Adipocyte (in vitro differentiated cells): ENCODE data around the gene RRBP1.
"Not testable (repeated sequence)": the region's sequence is repeated elsewhere in the genome, so short reads cannot be mapped to it uniquely, and the experiment has no call there.

Experiments used
- DNase-seq: peaks from one replicate; pipeline ENCODE4 v3.0.0-alpha.2; 2015; ENCODE audit warnings: low read depth
- H3K27me3 ChIP-seq: replicated peaks from 2 replicates; pipeline ENCODE4 v1.7.0; 2013; ENCODE audit warnings: mild to moderate bottlenecking, low read length, moderate library complexity; ENCODE audit not compliant: control insufficient read depth, insufficient read depth
- H3K36me3 ChIP-seq: 2 replicates; pipeline ENCODE4 v1.7.0; 2013; ENCODE audit warnings: low read length, mild to moderate bottlenecking, moderate library complexity; ENCODE audit not compliant: control insufficient read depth, insufficient read depth, severe bottlenecking
- H3K4me1 ChIP-seq: 2 replicates; pipeline ENCODE4 v1.7.0; 2013; ENCODE audit warnings: mild to moderate bottlenecking, low read length, moderate library complexity; ENCODE audit not compliant: control insufficient read depth, insufficient read depth
- H3K4me3 ChIP-seq: 2 replicates; pipeline ENCODE4 v1.7.0; 2013; ENCODE audit warnings: mild to moderate bottlenecking, low read length, moderate library complexity
- H3K9ac ChIP-seq: 2 replicates; pipeline ENCODE4 v1.7.0; 2013; ENCODE audit warnings: mild to moderate bottlenecking, low read length, moderate library complexity
- H3K9me3 ChIP-seq: 2 replicates; pipeline ENCODE4 v1.7.0; 2013; ENCODE audit warnings: mild to moderate bottlenecking, low read length, moderate library complexity; ENCODE audit not compliant: control insufficient read depth

RRBP1 gene

GRCh38 chr20:17660667-17661066 lies 21.4 kb downstream of the RRBP1 start:
- no peaks in the 10 kb centered on the region for H3K27me3 ChIP-seq
- H3K36me3 ChIP-seq: peaks cover 35% of the 10 kb centered on the region
- H3K4me3 ChIP-seq: no peak overlapping the region
- H3K9ac ChIP-seq: peak overlapping the region; percentile 28
- peaks cover 56% of the 10 kb centered on the region for H3K4me1 ChIP-seq
- no peak for DNase-seq
- H3K9me3 ChIP-seq: peaks cover 5% of the 10 kb centered on the region

DNA sequence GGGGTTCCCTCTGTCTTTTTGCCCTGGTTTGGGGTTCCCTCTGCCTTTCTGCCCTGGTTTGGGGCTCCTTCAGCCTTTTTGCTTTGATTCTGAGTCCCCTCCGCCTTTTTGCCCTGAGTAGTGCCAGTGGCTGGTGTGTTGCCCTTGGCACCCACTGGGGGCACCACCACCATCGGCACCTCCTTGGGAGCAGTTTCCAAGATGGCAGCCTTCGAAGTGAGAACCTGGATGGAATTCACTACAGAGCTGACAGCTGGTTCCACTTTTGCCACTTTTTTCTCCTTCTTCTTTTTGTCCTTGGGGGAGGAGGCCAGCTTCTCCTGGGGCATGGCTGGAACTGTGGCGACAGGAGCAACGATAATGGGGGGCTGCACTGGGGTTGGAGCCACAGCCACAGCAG lies 22.2 kb downstream of the RRBP1 start:
- peaks cover 62% of the 10 kb centered on the region for H3K4me1 ChIP-seq
- no peak for DNase-seq
- H3K4me3 ChIP-seq: no peak overlapping the region
- H3K9me3 ChIP-seq: peaks cover 5% of the 10 kb centered on the region
- no peak overlapping the region for H3K9ac ChIP-seq
- peaks cover 39% of the 10 kb centered on the region for H3K36me3 ChIP-seq
- no peaks in the 10 kb centered on the region for H3K27me3 ChIP-seq

GRCh38 chr20:17659344-17659743 lies 22.7 kb downstream of the RRBP1 start:
- not testable (repeated sequence) for H3K4me3 ChIP-seq, H3K27me3 ChIP-seq, DNase-seq, H3K9me3 ChIP-seq, H3K9ac ChIP-seq
- peaks cover 42% of the 10 kb centered on the region for H3K36me3 ChIP-seq
- peaks cover 63% of the 10 kb centered on the region for H3K4me1 ChIP-seq

GRCh38 chr20:17658648-17658993 lies 23.4 kb downstream of the RRBP1 start:
- Histone ChIP-seq H3K4me3 (no peak overlapping the region), H3K9me3 (peaks cover 5% of the 10 kb centered on the region), H3K27me3 (no peaks in the 10 kb centered on the region), H3K36me3 (peaks cover 48% of the 10 kb centered on the region), H3K9ac (no peak overlapping the region), H3K4me1 (peaks cover 58% of the 10 kb centered on the region)
- DNase-seq: no peak

- Histone ChIP-seq H3K9me3 (peaks cover 5% of the 10 kb centered on the region), H3K9ac (no peak overlapping the region), H3K4me3 (no peak overlapping the region), H3K27me3 (no peaks in the 10 kb centered on the region), H3K4me1 (peaks cover 52% of the 10 kb centered on the region), H3K36me3 (peaks cover 51% of the 10 kb centered on the region)
- no peak for DNase-seq
These were observed 24.0 kb downstream of the RRBP1 start for GRCh38 chr20:17657898-17658647.

DNA sequence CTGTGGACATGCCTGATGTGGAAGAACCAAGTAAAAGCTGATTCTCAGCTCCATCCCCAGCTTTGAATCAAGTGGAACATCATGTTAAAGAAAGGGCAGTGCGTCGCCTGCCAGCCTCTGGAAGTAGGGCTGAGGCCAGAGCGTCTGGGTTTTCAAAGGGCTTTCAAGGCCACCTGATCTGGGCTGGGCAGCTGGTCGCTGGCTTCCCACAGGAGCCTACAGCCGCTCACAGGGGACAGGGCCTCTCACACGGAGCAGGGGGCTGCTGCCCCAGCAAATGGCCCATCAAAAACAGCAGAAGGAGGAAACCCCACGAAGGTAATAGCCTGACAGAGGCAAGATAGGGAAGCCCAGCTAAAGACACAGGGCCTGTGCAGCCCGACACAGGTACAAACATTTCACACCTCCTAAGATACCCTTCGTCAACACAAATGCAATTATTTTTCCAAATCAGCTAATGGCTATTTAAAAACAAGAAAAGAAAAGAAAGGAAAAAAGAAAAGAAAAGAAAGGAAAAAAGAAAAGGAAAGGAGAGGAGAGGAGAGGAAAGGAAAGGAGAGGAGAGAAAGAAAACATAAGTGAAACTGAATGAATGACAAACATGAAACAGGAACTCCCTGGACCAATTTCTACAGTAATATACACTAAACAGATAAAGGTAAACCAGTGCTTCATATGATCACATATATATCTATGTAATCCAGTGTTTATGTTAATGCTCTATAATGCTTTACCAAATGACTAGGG lies 24.8 kb downstream of the RRBP1 start:
- Histone ChIP-seq H3K4me3 (no peak overlapping the region), H3K9me3 (peaks cover 5% of the 10 kb centered on the region), H3K4me1 (peaks cover 44% of the 10 kb centered on the region), H3K36me3 (peaks cover 58% of the 10 kb centered on the region), H3K27me3 (no peaks in the 10 kb centered on the region), H3K9ac (no peak overlapping the region)
- no peak for DNase-seq

DNA sequence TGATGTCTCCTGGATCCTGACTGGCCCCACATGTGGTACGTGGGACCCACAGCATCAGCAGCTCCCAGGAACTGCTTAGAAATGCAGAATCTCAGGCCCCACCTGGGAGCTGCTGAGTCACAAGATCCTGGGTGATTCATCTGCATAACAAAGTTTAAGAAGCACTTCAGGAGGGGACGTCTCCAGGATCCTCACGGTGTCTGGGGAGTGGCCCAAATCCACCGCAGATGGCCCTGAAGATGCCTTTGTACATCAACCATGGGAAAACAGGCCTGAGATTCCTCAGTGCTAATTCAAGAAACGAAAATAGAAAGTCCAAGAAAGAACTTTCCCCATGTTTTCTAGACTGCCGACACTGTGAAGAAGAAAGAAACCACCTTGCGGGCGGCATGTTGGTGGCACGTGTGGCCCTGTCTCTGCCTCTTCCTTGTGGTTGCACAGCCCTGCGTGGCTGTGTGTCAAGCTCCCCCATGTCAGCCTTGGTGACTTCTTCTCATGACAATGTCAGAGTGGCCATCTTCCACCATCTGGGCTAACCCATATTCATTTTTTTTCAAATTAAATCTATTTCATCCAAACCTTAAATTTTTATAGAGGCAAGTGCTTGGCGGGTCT lies 26.1 kb downstream of the RRBP1 start:
- peak; percentile 28 for DNase-seq
- Histone ChIP-seq H3K27me3 (no peaks in the 10 kb centered on the region), H3K4me1 (peaks cover 44% of the 10 kb centered on the region), H3K9me3 (peaks cover 5% of the 10 kb centered on the region), H3K36me3 (peaks cover 58% of the 10 kb centered on the region), H3K4me3 (no peak overlapping the region), H3K9ac (no peak overlapping the region)

- DNase-seq: no peak
- H3K36me3 ChIP-seq: peaks cover 58% of the 10 kb centered on the region
- peaks cover 5% of the 10 kb centered on the region for H3K9me3 ChIP-seq
These were observed 26.8 kb downstream of the RRBP1 start for GRCh38 chr20:17655286-17655651.

DNA sequence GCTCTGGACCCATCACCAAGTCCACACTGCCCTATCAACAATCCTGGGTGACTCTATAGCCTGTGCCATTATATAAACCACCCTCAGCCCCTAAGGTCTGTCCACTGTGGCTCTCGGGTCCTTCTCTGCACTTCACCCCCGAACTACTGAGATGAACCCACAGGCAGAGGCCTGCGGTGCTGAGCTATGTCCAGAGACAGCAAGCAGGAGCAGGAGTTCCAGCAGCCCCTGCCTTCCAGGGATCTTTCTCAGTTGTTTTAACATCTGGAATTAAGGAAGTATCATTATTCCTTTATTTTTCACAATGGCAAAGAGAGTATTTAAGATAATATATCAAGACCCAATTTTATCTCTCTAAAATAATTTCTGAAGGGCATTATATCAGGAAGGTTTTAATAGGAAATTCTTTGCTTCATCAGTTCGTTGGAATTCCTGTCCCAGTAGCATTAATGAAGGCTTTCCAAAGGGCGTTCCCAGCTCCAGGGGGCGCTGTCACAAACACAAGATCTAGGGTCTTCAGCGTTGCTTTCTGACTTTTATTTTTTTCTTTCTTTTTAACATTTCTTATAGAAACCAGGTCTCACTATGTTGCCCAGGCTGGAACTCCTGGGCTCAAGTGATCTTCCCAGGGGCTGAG lies 27.3 kb downstream of the RRBP1 start:
- Histone ChIP-seq H3K36me3 (peaks cover 54% of the 10 kb centered on the region), H3K9me3 (peaks cover 5% of the 10 kb centered on the region), H3K27me3 (no peaks in the 10 kb centered on the region), H3K4me3 (no peak overlapping the region), H3K9ac (peak overlapping the region; percentile 14), H3K4me1 (peaks cover 44% of the 10 kb centered on the region)
- peak; percentile 84 for DNase-seq

More at GRCh38 chr20:17655286-17655651, 26.8 kb downstream of the RRBP1 start:
- Histone ChIP-seq H3K9ac (peak overlapping the region; percentile 5), H3K27me3 (no peaks in the 10 kb centered on the region), H3K4me3 (no peak overlapping the region), H3K4me1 (peaks cover 44% of the 10 kb centered on the region)

DNA sequence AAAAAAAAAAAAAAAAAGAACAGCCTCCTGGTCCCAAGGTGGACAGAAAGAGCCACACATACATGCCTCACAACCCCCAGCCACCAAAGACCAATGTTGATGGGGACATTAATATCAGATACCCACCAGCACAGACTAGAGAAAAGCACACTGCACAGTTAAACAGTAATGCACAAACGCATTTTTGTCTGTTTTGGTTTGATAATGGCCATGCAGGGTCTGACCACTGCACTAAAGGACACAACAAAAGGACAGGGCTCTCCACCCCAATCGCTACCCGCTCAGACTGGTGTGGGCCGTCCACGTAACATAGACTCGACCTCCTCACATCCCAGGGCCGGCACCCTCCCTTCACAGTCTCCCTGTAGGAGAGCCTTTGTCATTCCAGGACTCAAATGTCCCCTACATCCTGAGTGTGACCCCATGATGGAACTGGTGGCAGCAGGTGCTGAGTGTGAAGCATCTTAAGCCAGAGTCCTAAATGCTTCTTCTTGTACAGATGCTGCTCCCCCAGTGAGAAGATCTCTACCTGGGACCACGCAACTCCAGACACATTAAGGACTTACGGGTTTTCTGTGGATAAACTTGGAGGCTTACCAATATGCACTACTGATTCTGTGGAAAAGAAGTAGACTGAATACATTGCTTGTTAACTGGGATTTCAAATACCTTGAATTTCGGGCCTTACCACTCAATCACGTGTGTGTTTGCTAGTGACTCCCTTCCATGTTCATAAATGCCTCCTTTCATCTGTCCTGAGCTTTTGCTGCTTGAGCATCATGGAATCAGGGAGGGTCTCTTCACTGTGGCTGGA lies 28.0 kb downstream of the RRBP1 start:
- Histone ChIP-seq H3K27me3 (no peaks in the 10 kb centered on the region), H3K4me3 (no peak overlapping the region), H3K36me3 (peaks cover 52% of the 10 kb centered on the region), H3K9me3 (peaks cover 5% of the 10 kb centered on the region), H3K9ac (peak overlapping the region; percentile 14), H3K4me1 (peaks cover 47% of the 10 kb centered on the region)
- no peak for DNase-seq
